ENCODE measurements around the gene MEGF9. TPM values are rescaled to one million over a fixed set of nuclear protein-coding genes. Genes with fewer than 3 reads are reported as not detected.

Gene MEGF9
- total RNA-seq, 1 donor from 2014 or later = 24.5 TPM

Other genes starting within 250 kb of the MEGF9 start
- gene CDK5RAP2, start 134.3 kb downstream of the MEGF9 start, total RNA-seq = 42.3 TPM
- 66.9 TPM for gene FBXW2, start 78.9 kb upstream of the MEGF9 start, total RNA-seq
- 54.6 TPM for gene PSMD5, start 128.5 kb upstream of the MEGF9 start, total RNA-seq
- gene PHF19, start 162.7 kb upstream of the MEGF9 start, total RNA-seq = 13.7 TPM
- gene TRAF1, start 212.3 kb upstream of the MEGF9 start, total RNA-seq = 1.6 TPM